ENCODE results near the gene HBQ1.
"Not testable (repeated sequence)": the region's sequence is repeated elsewhere in the genome, so short reads cannot be mapped to it uniquely, and the experiment has no call there.

Gene HBQ1

GRCh38 chr16:176477-177382 lies 3.5 kb upstream of the HBQ1 start, which contains the start of gene HBA1:
Gene HBA1, plus strand, starts transcription at chr16:176680. Its CDS starts 37 bp downstream, at chr16:176717.
- not testable (repeated sequence) for DNase-seq

- no peak for DNase-seq
These were observed 2.9 kb upstream of the HBQ1 start for GRCh38 chr16:177394-177822.

DNA sequence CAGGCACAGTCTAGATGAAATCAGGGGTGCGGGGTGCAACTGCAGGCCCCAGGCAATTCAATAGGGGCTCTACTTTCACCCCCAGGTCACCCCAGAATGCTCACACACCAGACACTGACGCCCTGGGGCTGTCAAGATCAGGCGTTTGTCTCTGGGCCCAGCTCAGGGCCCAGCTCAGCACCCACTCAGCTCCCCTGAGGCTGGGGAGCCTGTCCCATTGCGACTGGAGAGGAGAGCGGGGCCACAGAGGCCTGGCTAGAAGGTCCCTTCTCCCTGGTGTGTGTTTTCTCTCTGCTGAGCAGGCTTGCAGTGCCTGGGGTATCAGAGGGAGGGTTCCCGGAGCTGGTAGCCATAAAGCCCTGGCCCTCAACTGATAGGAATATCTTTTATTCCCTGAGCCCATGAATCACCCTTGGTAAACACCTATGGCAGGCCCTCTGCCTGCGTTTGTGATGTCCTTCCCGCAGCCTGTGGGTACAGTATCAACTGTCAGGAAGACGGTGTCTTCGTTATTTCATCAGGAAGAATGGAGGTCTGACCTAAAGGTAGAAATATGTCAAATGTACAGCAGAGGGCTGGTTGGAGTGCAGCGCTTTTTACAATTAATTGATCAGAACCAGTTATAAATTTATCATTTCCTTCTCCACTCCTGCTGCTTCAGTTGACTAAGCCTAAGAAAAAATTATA lies 2.1 kb upstream of the HBQ1 start:
- DNase-seq, result no peak

DNA sequence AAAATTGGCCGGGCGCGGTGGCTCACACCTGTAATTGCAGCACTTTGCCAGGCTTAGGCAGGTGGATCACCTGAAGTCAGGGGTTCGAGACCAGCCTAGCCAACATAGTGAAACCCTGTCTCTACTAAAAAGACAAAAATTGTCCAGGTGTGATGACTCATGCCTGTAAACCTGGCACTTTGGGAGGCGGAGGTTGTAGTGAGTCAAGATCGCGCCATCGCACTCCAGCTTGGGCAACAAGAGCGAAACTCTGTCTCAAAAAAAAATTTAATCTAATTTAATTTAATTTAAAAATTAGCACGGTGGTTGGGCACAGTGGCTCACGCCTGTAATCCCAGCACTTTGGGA lies 1.6 kb upstream of the HBQ1 start:
- DNase-seq, result no peak

- no peak for DNase-seq
These were observed 807 bp upstream of the HBQ1 start for GRCh38 chr16:179211-180092.

GRCh38 chr16:180681-181564 lies 664 bp downstream of the HBQ1 start:
- DNase-seq, result peak; percentile 82

- no peak for DNase-seq
These were observed 1.3 kb downstream of the HBQ1 start for GRCh38 chr16:181565-182021.

- DNase-seq, result no peak
These were observed 2.7 kb downstream of the HBQ1 start for GRCh38 chr16:183005-183404.

- DNase-seq, result no peak
These were observed 5.0 kb downstream of the HBQ1 start for GRCh38 chr16:185213-185612.

DNA sequence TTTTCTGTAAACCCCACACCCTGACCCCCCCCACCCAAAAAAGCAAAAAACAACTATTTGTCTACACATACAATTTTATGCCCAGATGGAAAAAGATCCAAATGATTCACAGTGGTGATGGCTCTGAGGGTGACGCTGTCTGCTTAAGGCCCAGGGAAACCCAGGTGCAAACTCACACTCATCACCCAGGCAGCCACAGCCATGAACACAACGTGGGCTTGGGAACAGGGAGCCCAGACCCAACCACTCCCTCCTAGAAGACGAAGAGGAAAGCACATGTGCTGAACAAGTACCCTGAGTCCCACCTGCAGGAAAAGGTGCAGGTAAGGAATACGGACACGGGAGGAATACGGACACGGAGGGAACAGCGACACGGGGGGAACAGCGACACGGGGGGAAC lies 5.4 kb downstream of the HBQ1 start:
- no peak for DNase-seq

GRCh38 chr16:187330-187729 lies 7.1 kb downstream of the HBQ1 start:
- no peak for DNase-seq

GRCh38 chr16:188674-189073 lies 8.4 kb downstream of the HBQ1 start:
- no peak for DNase-seq

GRCh38 chr16:189604-190186 lies 9.4 kb downstream of the HBQ1 start:
- DNase-seq, result no peak

GRCh38 chr16:191831-192230 lies 11.6 kb downstream of the HBQ1 start:
- DNase-seq, result no peak

DNA sequence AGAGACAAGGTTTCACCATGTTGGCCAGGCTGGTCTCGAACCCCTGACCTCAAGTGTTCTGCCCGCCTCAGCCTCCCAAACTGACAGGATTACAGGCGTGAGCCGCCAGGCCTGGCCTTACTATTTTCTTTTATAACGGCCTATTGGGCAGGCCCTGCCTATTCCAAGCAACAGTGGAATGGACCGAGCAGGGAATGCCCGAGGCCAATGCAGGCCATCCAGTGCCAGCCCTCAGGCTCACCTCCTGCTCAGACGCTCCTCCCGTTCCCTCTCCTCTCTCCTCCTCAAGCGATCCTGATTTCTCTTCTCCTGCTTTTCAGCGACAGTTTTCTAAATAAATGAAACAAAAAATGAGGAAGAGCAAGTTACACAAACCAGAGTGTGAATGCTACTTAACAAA lies 12.4 kb downstream of the HBQ1 start:
- DNase-seq, result no peak

DNA sequence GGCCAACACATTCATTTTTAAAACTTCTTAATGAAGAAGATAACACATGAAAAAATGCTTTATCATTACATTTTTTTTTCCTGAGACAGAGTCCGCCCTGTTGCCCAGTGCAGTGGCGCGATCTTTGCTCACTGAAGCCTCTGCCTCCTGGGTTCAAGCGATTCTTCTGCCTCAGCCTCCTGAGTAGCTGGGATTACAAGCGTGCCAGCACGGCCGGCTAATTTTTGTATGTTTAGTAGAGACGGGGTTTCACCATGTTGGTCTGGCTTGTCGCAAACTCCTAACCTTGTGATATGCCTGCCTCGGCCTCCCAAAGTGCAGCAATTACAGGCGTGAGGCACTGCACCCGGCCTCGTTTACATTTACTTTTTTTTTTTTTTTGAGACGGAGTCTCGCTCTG lies 13.2 kb downstream of the HBQ1 start:
- DNase-seq, result no peak

GRCh38 chr16:194516-194915 lies 14.3 kb downstream of the HBQ1 start:
- DNase-seq, result no peak

GRCh38 chr16:200388-200787 lies 20.1 kb downstream of the HBQ1 start:
- DNase-seq, result no peak

- no peak for DNase-seq
These were observed 23.0 kb downstream of the HBQ1 start for GRCh38 chr16:203246-203645.

DNA sequence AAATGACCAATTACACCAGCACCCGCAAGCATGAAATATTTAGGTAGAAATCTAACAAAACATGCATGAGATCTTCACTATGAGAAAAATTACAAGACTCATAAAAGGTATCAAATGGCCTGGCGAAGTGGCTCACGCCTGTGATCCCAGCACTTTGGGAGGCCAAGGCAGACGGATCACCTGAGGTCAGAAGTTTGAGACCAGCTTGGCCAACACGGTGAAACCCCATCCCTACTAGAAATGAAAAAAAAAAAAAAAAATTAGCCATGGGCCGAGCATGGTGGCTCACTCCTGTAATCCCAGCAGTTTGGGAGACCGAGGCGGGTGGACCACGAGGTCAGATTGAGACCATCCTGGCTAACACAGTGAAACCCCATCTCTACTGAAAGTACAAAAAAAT lies 23.8 kb downstream of the HBQ1 start:
- not testable (repeated sequence) for DNase-seq

DNA sequence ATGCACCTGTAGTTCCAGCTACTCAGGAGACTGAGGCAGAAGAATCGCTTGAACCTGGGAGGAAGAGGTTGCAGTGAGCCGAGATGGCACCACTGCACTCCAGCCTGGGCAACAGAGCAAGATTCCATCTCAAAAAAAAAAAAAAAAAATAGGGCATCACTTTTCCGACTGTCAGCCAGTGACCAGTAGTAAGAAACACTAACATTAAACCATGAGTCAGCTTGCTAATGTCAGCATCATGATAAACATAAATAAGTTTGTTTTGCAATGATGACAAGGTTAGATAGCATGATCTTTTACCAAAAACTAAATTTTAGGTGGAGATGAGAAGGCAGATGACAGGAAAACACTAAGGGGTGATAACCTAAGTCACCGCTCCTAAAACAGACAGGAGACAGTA lies 29.1 kb downstream of the HBQ1 start:
- not testable (repeated sequence) for DNase-seq
